Type B pancreatic cell (in vitro differentiated cells): ENCODE measurements around the gene TMEM266. TPM values are rescaled to one million over a fixed set of nuclear protein-coding genes. Genes with fewer than 3 reads are reported as not detected.

Source experiments
- DNase-seq: peaks from one replicate; pipeline ENCODE4 v3.0.0; 2021; ENCODE audit warnings: mixed read lengths; ENCODE audit not compliant: unreplicated experiment; ENCODE audit errors: extremely low spot score
- H3K27ac Mint-ChIP-seq: 2 replicates; pipeline ENCODE4 v1.8.0; 2021; ENCODE audit warnings: mild to moderate bottlenecking, mixed read lengths
- H3K27me3 Mint-ChIP-seq: 2 replicates; pipeline ENCODE4 v1.8.0; 2021; ENCODE audit warnings: mixed read lengths
- H3K36me3 Mint-ChIP-seq: 2 replicates; pipeline ENCODE4 v1.8.0; 2021; ENCODE audit warnings: mixed read lengths
- H3K4me1 Mint-ChIP-seq: one replicate; pipeline ENCODE4 v1.8.0; 2021; ENCODE audit warnings: mixed read lengths; ENCODE audit not compliant: unreplicated experiment
- H3K4me3 Mint-ChIP-seq: 2 replicates; pipeline ENCODE4 v1.8.0; 2021; ENCODE audit warnings: mild to moderate bottlenecking, mixed read lengths
- H3K9me3 Mint-ChIP-seq: 2 replicates; pipeline ENCODE4 v1.8.0; 2021; ENCODE audit warnings: mixed read lengths
- CTCF ChIP-seq: fragments of 200-600 bp; sonication (generic); conservative IDR thresholded peaks from 2 replicates; pipeline ENCODE4 v1.5.0; 2021; ENCODE audit warnings: antibody characterized with exemption, mild to moderate bottlenecking
- total RNA-seq: library from RNA; stranded (reverse); gene quantifications from 2 replicates; pipeline ENCODE4 v1.2.1, GENCODE V29; 2021; ENCODE audit warnings: low replicate concordance

The TMEM266 gene
- total RNA-seq, 1 donor from 2014 or later: 2.3 TPM

DNA sequence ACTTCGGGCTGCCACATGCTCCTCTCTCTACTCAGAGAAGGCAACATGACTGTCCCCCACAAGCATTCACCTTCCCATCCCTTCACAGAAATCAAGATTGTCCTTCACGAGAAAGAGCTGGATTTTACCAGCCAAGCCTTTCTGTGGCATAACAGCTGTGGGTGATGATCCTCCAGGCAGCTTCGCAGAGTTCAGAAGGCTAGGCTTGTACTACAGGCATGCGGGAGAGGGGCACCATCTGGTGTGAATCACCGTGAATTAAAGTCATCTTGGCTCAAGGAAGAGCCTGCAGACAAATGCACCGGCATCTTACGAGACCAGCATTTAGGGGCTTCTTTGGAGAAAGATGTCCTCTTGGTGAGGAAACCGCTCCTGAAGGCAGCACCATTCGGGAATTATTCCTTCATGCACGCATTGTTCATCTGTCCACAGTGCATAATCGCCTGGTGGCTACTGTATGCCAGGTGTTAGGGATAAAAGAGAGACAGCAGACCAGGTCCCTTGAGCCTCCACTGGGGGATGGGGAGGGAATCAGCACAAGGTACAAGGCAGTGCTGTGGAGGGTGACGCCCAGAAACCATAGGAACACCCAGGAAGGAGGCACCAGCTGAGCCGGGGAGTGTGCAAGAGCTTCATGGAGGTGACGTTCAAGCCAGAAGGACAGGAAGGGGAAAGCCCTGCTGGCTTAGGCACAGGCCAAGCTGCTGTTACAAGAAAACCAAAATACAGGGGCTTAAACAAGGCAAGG, 108.6 kb downstream of the TMEM266 start:
- Mint-ChIP-seq H3K27me3 (no peaks in the 10 kb centered on the region), H3K36me3 (no peaks in the 10 kb centered on the region), H3K9me3 (no peaks in the 10 kb centered on the region), H3K4me3 (no peak overlapping the region), H3K27ac (no peak overlapping the region), H3K4me1 (peaks cover 16% of the 10 kb centered on the region)
- no peak for TF ChIP-seq CTCF
- no peak for DNase-seq

DNA sequence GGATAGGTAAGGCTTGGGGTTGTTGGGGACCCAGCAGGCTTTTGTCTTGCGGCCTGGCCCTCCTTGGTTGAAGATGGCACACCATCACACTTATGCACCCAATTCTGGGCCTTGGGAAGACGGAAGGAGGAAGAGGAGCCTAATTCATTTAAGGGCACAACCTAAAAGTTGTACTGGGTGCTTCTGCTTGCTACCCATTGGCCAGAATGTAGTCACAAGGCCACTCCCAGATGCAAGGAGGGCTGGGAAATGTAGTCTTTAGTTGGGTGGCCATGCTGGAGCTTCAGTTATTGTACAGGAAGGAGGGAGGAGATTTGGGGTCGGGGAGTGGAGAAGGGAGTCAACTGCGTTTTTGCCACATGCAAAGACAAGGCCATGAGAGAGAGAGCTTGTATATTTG, 109.2 kb downstream of the TMEM266 start:
- no peaks in the 10 kb centered on the region for H3K27me3 Mint-ChIP-seq
- no peaks in the 10 kb centered on the region for H3K36me3 Mint-ChIP-seq
- DNase-seq: no peak
- H3K27ac Mint-ChIP-seq: no peak overlapping the region
- no peak for TF ChIP-seq CTCF
- no peak overlapping the region for H3K4me3 Mint-ChIP-seq
- H3K4me1 Mint-ChIP-seq: peaks cover 12% of the 10 kb centered on the region
- H3K9me3 Mint-ChIP-seq: no peaks in the 10 kb centered on the region

DNA sequence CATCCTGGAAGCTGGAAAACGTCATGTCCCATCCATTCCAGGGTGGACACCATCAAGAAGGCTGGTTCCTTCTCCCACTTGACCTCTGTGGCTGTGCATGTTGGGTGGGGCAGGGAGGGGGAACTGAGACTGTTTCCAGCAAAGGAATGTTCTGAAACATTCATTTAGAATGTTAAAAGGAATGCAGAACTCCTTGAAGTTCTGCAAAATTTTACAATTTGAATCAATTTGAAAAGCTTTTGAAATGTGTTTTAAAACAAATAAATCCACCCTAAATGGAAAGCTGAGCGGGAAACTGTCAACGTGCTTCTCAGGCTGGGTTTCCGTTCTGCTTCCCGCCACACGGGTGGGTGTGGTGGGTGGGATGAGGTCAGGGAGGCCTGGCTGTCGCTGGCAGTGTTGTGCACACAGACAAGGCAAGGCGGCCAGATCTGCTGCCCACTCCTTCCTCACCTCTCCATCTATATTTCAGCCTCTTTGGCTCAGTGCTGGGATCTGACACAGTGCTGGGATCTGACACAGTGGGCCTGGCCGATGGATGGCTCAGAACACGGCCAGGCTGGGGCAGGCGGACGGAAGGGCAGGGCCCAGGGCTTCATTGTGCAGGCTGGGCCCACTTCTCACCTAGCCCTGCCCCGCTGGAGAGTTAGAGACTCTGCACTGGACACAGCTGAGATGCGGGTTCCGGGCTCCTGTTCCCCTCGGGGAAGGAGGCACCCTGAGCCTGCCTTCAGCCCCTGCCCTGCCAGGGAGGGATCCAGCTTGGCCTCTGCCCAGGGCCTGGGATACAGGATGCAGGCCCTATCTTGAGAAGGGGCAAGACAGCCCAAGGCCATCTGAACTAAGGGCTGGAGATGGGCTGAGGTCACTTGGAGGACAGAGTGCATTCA, 110.4 kb downstream of the TMEM266 start:
- no peaks in the 10 kb centered on the region for H3K27me3 Mint-ChIP-seq
- no peak overlapping the region for H3K27ac Mint-ChIP-seq
- no peak overlapping the region for H3K4me3 Mint-ChIP-seq
- no peak for DNase-seq
- H3K36me3 Mint-ChIP-seq: no peaks in the 10 kb centered on the region
- no peak for TF ChIP-seq CTCF
- no peaks in the 10 kb centered on the region for H3K9me3 Mint-ChIP-seq
- H3K4me1 Mint-ChIP-seq: peaks cover 10% of the 10 kb centered on the region

- peaks cover 10% of the 10 kb centered on the region for H3K27me3 Mint-ChIP-seq
- H3K4me1 Mint-ChIP-seq: peaks cover 13% of the 10 kb centered on the region
- no peak for DNase-seq
- no peaks in the 10 kb centered on the region for H3K36me3 Mint-ChIP-seq
- H3K27ac Mint-ChIP-seq: no peak overlapping the region
- no peak for TF ChIP-seq CTCF
- H3K4me3 Mint-ChIP-seq: no peak overlapping the region
- no peaks in the 10 kb centered on the region for H3K9me3 Mint-ChIP-seq
Measured at GRCh38 chr15:76172782-76173181, 113.0 kb downstream of the TMEM266 start.

DNA sequence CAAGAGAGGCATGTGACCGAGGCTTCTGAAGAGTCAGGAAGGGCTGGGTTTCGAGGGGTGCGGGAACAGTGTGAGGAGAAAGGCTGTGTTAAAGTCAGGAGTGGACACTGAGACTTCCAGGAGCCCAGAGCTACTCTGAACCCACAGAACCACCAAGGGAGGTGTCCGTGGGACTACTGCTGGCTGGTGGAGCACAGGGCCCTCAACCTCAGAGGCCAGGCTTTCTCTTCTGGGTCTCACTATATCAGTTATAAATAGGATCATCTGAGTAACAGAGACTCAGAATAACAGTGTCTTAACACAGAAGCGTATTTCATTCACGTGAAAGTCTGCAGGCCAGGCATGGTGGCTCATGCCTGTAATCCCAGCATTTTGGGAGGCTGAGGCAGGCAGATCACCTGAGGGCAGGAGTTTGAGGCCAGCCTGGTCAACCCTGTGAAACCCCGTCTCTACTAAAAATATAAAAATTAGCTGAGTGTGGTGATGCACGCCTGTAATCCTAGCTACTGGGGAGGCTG, 113.6 kb downstream of the TMEM266 start:
- peaks cover 14% of the 10 kb centered on the region for H3K27me3 Mint-ChIP-seq
- DNase-seq: no peak
- H3K4me3 Mint-ChIP-seq: no peak overlapping the region
- no peaks in the 10 kb centered on the region for H3K36me3 Mint-ChIP-seq
- H3K4me1 Mint-ChIP-seq: peaks cover 16% of the 10 kb centered on the region
- no peak overlapping the region for H3K27ac Mint-ChIP-seq
- no peak for TF ChIP-seq CTCF
- H3K9me3 Mint-ChIP-seq: no peaks in the 10 kb centered on the region
